Stomach (tissue), 9 donors: ENCODE data around the gene PARD3. TPM values are rescaled to one million over a fixed set of nuclear protein-coding genes. Genes with fewer than 3 reads are reported as not detected.
"Not testable (repeated sequence)": the region's sequence is repeated elsewhere in the genome, so short reads cannot be mapped to it uniquely, and the experiment has no call there.

Experiments used
- DNase-seq, 2 donors: peaks; one replicate each; pipeline versions ENCODE4 v3.0.0 to v3.0.0-alpha.2; 2013 to 2019
- H3K27ac ChIP-seq, 5 donors: fragments of 200-600 bp in 4 of 5; sonication (generic) in 4 of 5; one replicate each; pipeline ENCODE4 v1.5.1; 2013 to 2019; ENCODE audit warnings: mild to moderate bottlenecking in 1 of 5, moderate library complexity in 1 of 5
- H3K27me3 ChIP-seq, 3 donors: fragments of 200-600 bp; sonication (generic); one replicate each; pipeline ENCODE4 v1.5.1; 2017 to 2019; ENCODE audit warnings: mixed run types in 1 of 3
- H3K36me3 ChIP-seq, 4 donors: fragments of 200-600 bp; sonication (generic); 1 replicate in 3 of 4; 2 replicates in 1 of 4; pipeline ENCODE4 v1.5.1; 2016 to 2019
- H3K4me1 ChIP-seq, 4 donors: fragments of 200-600 bp; sonication (generic); one replicate each; pipeline ENCODE4 v1.5.1; 2016 to 2019
- H3K4me3 ChIP-seq, 4 donors: fragments of 200-600 bp; sonication (generic) in 3 of 4; one replicate each; pipeline ENCODE4 v1.5.1; 2016 to 2019; ENCODE audit warnings: mild to moderate bottlenecking in 1 of 4
- H3K9me3 ChIP-seq, 4 donors: fragments of 200-600 bp; sonication (generic); one replicate each; pipeline ENCODE4 v1.5.1; 2016 to 2019
- CTCF ChIP-seq, 7 experiments: fragments of 450-650 bp in 4 of 7; fragments of 200-600 bp in 3 of 7; sonication (generic) in 3 of 7; IDR thresholded peaks; one replicate each; pipeline ENCODE4 v1.5.1; 2016 to 2019; ENCODE audit warnings: antibody characterized with exemption in 7 of 7, control low read depth in 2 of 7, mild to moderate bottlenecking in 1 of 7
- EP300 ChIP-seq: sonication (generic); formaldehyde crosslinking; IDR thresholded peaks from one replicate; pipeline ENCODE4 v1.6.1; 2017; ENCODE audit warnings: antibody characterized with exemption
- POLR2A ChIP-seq, 4 donors: fragments of 450-650 bp; IDR thresholded peaks; one replicate each; pipeline ENCODE4 v1.6.1; 2016; ENCODE audit warnings: antibody characterized with exemption in 4 of 4, control low read depth in 2 of 4, mild to moderate bottlenecking in 1 of 4, moderate library complexity in 1 of 4
- POLR2AphosphoS5 ChIP-seq, 3 donors: sonication (generic); formaldehyde crosslinking; IDR thresholded peaks; one replicate each; pipeline ENCODE4 v1.6.1; 2016; ENCODE audit warnings: antibody characterized with exemption in 3 of 3
- WGBS, 5 donors: extraction: QIAGEN DNeasy Blood & Tissue Kit in 3 of 5; methylation state at CpG; one replicate each; pipeline versions ENCODE4 v1.1.5 to v1.1.7; 2013 to 2018; 5-methylcytosine and 5-hydroxymethylcytosine counted together
- intact Hi-C: fragments of 100-400 bp; cut with DNase I; formaldehyde crosslinking; loops from one replicate; pipeline ENCODE4 v1.15.1; 2023; ENCODE audit warnings: low total_unique reads
- polyA plus RNA-seq, 3 donors: library from polyadenylated mRNA; stranded (reverse); fragments of 200-250 nt; gene quantifications; one replicate each; pipeline ENCODE4 v1.2.3, GENCODE V29; 2013
- total RNA-seq, 5 donors: library from RNA; depleted of rRNA; stranded (reverse); fragments of >200 nt; gene quantifications; one replicate each; pipeline versions ENCODE4 v1.1.0 to v1.2.3, GENCODE V29; 2014 to 2016
- donor health status: healthy with polysubstance abuse.
- donor health status: Bipolar disorder and iron deficiency.
- donor health status: healthy.

The PARD3 gene
- total and polyA plus RNA-seq, 8 donors, result 13.7 to 118 (median 31.8) TPM

GRCh38 chr10:34756584-34756983, 58.5 kb downstream of the PARD3 start:
- 75 to 93% (median 89%) methylated on average over 3 of the region's 3 CpGs for WGBS, 5 donors
- no peak for DNase-seq
- no peak overlapping the region for H3K4me3 ChIP-seq
- no peaks in the 10 kb centered on the region for H3K36me3 ChIP-seq
- H3K27ac ChIP-seq, result no peak overlapping the region
- TF ChIP-seq POLR2A (IDR thresholded peaks at IDR 0.05) (no peak), POLR2AphosphoS5 (IDR thresholded peaks at IDR 0.05) (no peak), CTCF (IDR thresholded peaks at IDR 0.05) (no peak), EP300 (no peak)
- no peaks in the 10 kb centered on the region for H3K9me3 ChIP-seq
- no peaks in the 10 kb centered on the region for H3K27me3 ChIP-seq
- H3K4me1 ChIP-seq, result peaks cover 12 to 72% (median 49%) of the 10 kb centered on the region in 4 donors
- intact Hi-C loops, result no loop called here

- H3K36me3 ChIP-seq, result no peaks in the 10 kb centered on the region
- no peak for TF ChIP-seq POLR2AphosphoS5 (IDR thresholded peaks at IDR 0.05)
- TF ChIP-seq POLR2A (IDR thresholded peaks at IDR 0.05), result no peak
- no peak for TF ChIP-seq EP300
- no peak for TF ChIP-seq CTCF (IDR thresholded peaks at IDR 0.05)
- peaks cover 7 to 55% (median 26%) of the 10 kb centered on the region in 4 donors for H3K4me1 ChIP-seq
- intact Hi-C loops, result no loop called here
- no peak for DNase-seq
- H3K4me3 ChIP-seq, result no peak overlapping the region
- 44 to 57% (median 45%) methylated on average over 5 of the region's 5 CpGs for WGBS, 5 donors
- no peaks in the 10 kb centered on the region for H3K9me3 ChIP-seq
- no peaks in the 10 kb centered on the region for H3K27me3 ChIP-seq
- H3K27ac ChIP-seq, result no peak overlapping the region
Observed at GRCh38 chr10:34753014-34753757, 61.9 kb downstream of the PARD3 start.

DNA sequence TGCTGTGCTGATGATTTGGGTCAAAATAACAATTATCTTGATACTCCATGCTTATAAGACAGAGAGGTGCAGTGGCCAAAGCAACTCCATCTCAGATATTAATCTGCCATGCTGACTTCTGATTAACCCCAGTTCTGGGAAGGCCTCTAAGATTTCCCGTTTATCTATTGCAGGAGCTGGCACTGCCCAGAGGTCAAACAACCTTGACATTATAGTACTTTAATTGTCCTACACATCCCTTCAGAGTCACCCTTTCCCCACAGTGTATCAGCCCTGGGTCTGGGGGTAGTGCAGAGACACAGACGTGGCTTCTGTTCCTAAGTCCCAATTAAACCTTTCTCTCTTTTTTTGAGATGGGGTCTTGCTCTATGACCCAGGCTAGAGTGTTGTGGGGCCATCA, 63.8 kb downstream of the PARD3 start:
- intact Hi-C loops, result no loop called here
- WGBS, 5 donors, result 30 to 82% (median 57%) methylated on average over 2 of the region's 2 CpGs
- DNase-seq, result no peak
- Histone ChIP-seq H3K4me3 (no peak overlapping the region), H3K36me3 (no peaks in the 10 kb centered on the region), H3K27me3 (no peaks in the 10 kb centered on the region), H3K4me1 (peaks cover 5 to 54% (median 22%) of the 10 kb centered on the region in 4 donors), H3K27ac (no peak overlapping the region), H3K9me3 (no peaks in the 10 kb centered on the region)
- TF ChIP-seq POLR2AphosphoS5 (IDR thresholded peaks at IDR 0.05) (no peak), CTCF (IDR thresholded peaks at IDR 0.05) (no peak), POLR2A (IDR thresholded peaks at IDR 0.05) (no peak), EP300 (no peak)

DNA sequence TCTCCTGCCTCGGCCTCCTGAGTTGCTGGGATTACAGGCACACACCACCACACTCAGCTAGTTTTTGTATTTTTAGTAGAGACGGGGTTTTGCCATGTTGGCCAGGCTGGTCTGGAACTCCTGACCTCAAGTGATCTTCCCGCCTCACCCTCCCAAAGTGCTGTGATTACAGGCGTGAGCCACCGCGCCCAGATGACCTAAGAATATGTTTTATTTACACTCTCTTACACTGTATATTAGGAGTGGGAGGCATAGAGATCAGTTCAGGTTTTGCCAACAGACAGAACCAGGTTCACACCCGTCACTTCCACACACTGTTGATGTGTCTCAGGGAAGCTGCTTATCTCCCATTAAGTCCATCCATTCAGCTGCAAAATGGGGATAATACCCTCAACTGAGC, 64.3 kb downstream of the PARD3 start:
- 68 to 84% (median 78%) methylated on average over 7 of the region's 7 CpGs for WGBS, 5 donors
- H3K4me3 ChIP-seq, DNase-seq, intact Hi-C loops, H3K9me3 ChIP-seq, H3K27ac ChIP-seq, H3K27me3 ChIP-seq, H3K36me3 ChIP-seq: not testable (repeated sequence)
- H3K4me1 ChIP-seq, result peaks cover 5 to 58% (median 24%) of the 10 kb centered on the region in 4 donors

GRCh38 chr10:34748767-34749166, 66.3 kb downstream of the PARD3 start:
- H3K27ac ChIP-seq, result no peak overlapping the region
- H3K4me1 ChIP-seq, result peaks cover 0 to 53% (median 16%) of the 10 kb centered on the region in 4 donors
- intact Hi-C loops, result no loop called here
- H3K36me3 ChIP-seq, result no peaks in the 10 kb centered on the region
- 85 to 93% (median 89%) methylated on average over 4 of the region's 4 CpGs for WGBS, 5 donors
- no peak for DNase-seq
- no peak overlapping the region for H3K4me3 ChIP-seq
- no peak for TF ChIP-seq POLR2A (IDR thresholded peaks at IDR 0.05)
- no peak for TF ChIP-seq CTCF (IDR thresholded peaks at IDR 0.05)
- no peak for TF ChIP-seq POLR2AphosphoS5 (IDR thresholded peaks at IDR 0.05)
- no peak for TF ChIP-seq EP300
- no peaks in the 10 kb centered on the region for H3K27me3 ChIP-seq
- no peaks in the 10 kb centered on the region for H3K9me3 ChIP-seq
